NCI-H510A treated with DMSO at 0.1 percent for 48 hours (cell line): ENCODE results near the gene PPP6R3.

Experiments used
- DNase-seq: peaks from one replicate; lab custom pipeline; 2025; lab: John Stamatoyannopoulos, UW

Gene PPP6R3

DNA sequence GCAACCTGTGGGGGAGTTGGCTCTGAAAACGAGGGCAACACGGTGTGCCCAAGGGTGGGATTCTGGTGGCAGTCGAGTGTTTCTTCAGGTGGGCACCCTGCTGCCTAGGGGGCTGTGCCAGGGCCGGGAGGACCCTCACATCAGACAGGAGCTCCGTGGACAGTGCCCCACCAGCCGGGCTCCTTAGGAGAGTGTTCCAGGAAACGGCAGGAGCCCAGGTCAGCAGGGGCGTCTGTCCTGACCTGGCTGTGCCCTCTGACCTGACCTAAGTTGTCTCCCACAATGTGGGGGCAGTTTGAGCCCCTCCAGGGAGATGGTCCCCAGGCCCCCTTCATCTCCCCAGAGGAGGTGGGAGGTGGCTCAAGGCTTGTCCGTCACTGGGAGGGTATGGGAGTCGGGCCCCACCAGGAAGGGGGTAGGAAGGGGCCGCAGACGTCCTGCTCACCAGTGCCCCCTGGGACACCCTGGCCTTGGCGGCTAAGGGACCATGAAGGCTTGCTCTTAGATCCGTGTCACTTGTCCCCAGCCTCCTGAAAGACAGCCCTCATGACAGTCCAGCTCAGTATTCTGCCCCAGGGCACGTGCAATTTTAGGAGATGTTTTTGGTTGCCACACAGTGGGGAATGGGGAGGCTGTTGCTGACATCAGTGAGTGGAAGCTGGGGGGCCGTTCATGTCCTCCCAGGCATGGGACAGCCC is 191.6 kb downstream of the PPP6R3 start:
- no peak for DNase-seq

GRCh38 chr11:68652683-68653156 is 192.2 kb downstream of the PPP6R3 start:
- DNase-seq: no peak

DNA sequence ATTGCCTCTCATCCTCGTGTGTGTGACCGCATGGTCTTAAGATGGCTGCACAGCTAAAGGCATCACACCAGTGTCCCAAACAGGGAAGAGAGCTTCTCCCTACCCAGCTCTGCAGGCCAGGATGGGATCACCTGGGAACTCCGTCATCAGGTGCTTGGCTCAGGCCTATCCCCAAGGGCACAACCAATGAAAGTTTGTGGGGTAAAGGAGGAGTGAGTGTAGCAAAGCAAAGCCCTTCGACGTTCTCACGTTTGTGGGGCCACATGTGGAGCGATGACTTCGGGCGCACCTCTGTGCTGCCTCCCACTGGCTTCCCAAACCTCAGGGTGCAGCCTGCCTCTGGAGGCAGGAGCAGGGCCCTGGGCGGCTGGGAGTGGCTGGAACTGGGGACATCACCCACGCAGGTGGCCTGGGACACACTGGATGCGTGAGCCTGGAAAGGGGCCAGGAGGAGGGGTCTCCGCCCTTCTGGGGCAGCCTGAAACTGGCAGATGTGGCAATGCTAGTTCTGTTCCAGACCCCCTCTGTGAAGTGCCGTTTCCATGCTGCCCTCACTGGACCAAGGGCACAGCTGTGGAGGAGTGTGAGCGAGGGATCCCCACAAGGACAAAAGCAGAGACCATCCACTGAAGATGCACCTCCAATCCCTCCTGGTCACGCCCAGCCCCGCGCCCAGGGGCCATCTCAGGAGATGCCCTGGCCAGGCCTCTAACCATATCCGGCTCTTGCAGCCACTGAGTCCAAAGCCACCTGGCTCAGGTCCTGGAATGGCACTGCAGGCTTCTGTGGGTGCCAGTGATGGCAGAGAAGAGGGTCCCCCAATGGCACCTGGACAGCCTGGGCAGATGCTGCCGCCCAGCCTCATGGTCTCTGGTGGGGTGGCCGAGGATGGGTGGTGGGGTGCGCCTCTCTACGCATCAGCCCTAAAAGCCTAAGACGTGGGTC is 193.2 kb downstream of the PPP6R3 start:
- DNase-seq: no peak

DNA sequence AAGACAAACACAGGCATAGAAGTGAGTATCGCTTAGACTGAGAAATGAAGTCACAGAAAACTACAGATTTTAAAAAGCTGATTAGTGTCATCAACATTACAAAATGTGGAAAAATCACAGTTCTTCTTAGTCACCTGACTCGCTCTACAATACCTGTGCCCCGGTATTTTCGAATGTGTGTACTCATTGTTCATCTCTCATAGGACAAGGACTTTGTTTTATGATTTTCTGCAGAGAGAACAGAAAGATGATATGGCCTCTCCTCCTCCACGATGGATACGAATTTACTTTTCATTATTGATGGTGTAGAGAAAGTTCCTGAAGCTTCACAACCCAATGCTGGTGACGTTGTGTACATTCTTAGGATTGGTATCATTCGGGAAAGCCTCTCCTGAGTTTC is 194.4 kb downstream of the PPP6R3 start:
- DNase-seq: no peak

DNA sequence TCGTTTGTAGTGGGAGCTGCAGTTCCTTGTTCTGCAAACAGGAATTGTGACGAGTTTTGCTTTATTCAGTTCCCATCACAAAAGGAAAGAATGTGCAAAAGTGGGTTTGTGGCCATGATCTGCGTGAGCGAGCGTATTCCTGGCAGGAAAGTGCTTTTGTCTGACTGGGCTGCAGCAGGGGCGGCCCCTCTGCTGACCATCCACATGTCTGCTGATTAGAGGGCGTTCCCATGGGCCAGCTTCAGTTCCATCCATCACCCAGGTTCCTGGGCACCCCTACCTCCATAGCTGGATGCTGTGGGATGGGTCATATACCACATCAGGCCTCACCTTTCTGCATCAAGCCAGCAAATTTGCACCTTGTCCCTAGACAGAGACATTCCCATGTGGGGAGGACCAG is 194.9 kb downstream of the PPP6R3 start:
- no peak for DNase-seq

GRCh38 chr11:68655806-68656205 is 195.3 kb downstream of the PPP6R3 start:
- no peak for DNase-seq

GRCh38 chr11:68657021-68657780 is 196.6 kb downstream of the PPP6R3 start:
- no peak for DNase-seq

- DNase-seq: no peak
These were observed 197.5 kb downstream of the PPP6R3 start for GRCh38 chr11:68658097-68658496.

- DNase-seq: no peak
These were observed 198.1 kb downstream of the PPP6R3 start for GRCh38 chr11:68658661-68659060.

DNA sequence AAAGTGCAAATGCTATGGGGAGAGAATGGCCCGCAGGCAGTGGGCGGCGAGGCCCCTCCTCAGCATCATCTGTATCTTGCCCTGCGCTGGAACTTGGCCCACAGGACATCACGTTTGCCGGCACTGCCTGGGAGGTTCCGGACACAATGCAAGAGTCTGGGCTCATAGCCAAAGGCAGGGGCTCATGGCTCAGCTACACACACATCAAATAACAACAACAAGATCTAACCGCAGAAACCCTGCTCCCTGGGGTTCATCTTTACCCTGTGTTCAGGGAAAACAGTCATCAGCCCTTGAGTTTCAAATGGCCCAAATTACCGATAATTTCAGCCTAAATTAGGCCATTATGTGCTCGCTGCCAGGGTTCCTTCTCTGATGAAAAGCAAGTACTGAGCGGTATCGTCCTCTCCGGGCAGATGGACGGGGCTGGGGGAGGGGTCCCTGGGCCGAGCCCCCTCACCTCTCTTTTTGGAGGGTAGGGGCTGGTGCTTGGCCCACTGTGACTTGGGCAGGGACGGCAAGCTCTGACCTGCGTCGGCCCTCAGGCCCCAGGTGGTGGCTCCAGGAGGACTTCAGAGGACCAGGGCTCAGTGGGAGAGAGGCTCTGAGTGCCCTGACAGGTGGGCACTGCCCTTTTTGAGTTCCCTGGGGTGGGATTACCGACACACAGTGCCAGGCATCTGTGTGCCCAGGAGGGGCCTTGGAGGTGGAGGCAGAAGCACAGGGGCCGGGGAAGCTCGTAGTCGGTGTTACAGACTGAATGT is 198.8 kb downstream of the PPP6R3 start:
- no peak for DNase-seq

GRCh38 chr11:68660066-68660810 is 199.7 kb downstream of the PPP6R3 start:
- no peak for DNase-seq

DNA sequence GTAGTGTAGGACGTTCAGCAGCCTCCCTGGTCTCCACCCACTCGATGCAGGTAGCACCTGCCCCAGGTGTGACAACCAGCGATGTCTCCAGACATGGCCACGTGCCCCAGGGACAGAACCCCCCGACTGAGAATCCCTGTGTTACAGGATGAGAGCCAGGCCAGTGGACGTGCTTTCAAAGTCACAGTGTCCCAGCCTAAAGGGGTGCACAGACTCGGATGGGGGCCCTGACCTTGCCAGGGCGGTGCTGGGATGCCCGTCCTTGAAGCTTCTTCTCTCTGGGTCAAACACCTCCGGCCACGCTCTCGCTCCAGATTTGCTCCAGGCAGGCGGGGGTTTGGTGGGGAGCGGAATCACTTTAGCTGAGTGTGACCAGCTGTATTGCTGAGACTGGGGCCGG is 200.5 kb downstream of the PPP6R3 start:
- DNase-seq: no peak

- DNase-seq: no peak
These were observed 201.4 kb downstream of the PPP6R3 start for GRCh38 chr11:68661697-68662603.

GRCh38 chr11:68663482-68664010 is 203.0 kb downstream of the PPP6R3 start:
- DNase-seq: no peak

- no peak for DNase-seq
These were observed 203.6 kb downstream of the PPP6R3 start for GRCh38 chr11:68664141-68664540.

- DNase-seq: no peak
These were observed 204.4 kb downstream of the PPP6R3 start for GRCh38 chr11:68664906-68665305.
